CD4-positive, alpha-beta memory T cell (primary cell): ENCODE measurements around the gene C3orf18. TPM values are rescaled to one million over a fixed set of nuclear protein-coding genes. Genes with fewer than 3 reads are reported as not detected.

Source experiments
- CTCF ChIA-PET: fragments of 350-600 bp; sonication (Branson Sonifier 250); formaldehyde crosslinking; loops from one replicate; lab custom pipeline; 2021; ENCODE audit warnings: inconsistent platforms; ENCODE audit not compliant: partially characterized antibody; lab: Charles Lee
- POLR2A ChIA-PET: fragments of 350-600 bp; sonication (Branson Sonifier 250); formaldehyde crosslinking; loops from one replicate; lab custom pipeline; 2021; ENCODE audit not compliant: partially characterized antibody; lab: Charles Lee
- DNase-seq, 5 donors: peaks; one replicate each; pipeline versions ENCODE4 v3.0.0 to v3.0.0-alpha.2; 2020 to 2022; ENCODE audit warnings: mixed read lengths in 1 of 5
- H3K27ac ChIP-seq: one replicate; pipeline ENCODE4 v1.7.0; 2013; ENCODE audit warnings: low read depth, low read length
- H3K27me3 ChIP-seq: 2 replicates; pipeline ENCODE4 v1.7.0; 2013; ENCODE audit warnings: mild to moderate bottlenecking, low read length, moderate library complexity; ENCODE audit not compliant: insufficient read depth
- H3K36me3 ChIP-seq: 2 replicates; pipeline ENCODE4 v1.7.0; 2013; ENCODE audit warnings: mild to moderate bottlenecking, low read length, moderate library complexity; ENCODE audit not compliant: insufficient read depth
- H3K4me1 ChIP-seq: 2 replicates; pipeline ENCODE4 v1.7.0; 2013; ENCODE audit warnings: mild to moderate bottlenecking, low read length, moderate library complexity; ENCODE audit not compliant: insufficient read depth
- H3K4me3 ChIP-seq, 2 donors: one replicate each; pipeline ENCODE4 v1.7.0; 2013; ENCODE audit warnings: low read length in 2 of 2, mild to moderate bottlenecking in 1 of 2
- H3K9me3 ChIP-seq, 2 donors: one replicate each; pipeline ENCODE4 v1.7.0; 2013; ENCODE audit warnings: low read length in 2 of 2, control low read depth in 1 of 2; ENCODE audit not compliant: control insufficient read depth in 1 of 2
- H3K27ac Mint-ChIP-seq, 7 donors: one replicate each; pipeline ENCODE4 v1.8.0; 2020 to 2021; ENCODE audit warnings: mixed read lengths in 7 of 7, mild to moderate bottlenecking in 6 of 7, inconsistent platforms in 3 of 7, moderate library complexity in 3 of 7
- H3K27me3 Mint-ChIP-seq, 2 donors: one replicate each; pipeline ENCODE4 v1.8.0; 2020 to 2021; ENCODE audit warnings: mixed read lengths in 2 of 2
- H3K36me3 Mint-ChIP-seq, 2 donors: one replicate each; pipeline ENCODE4 v1.8.0; 2020 to 2021; ENCODE audit warnings: mixed read lengths in 2 of 2, inconsistent platforms in 1 of 2, mild to moderate bottlenecking in 1 of 2
- H3K4me1 Mint-ChIP-seq, 4 donors: one replicate each; pipeline ENCODE4 v1.8.0; 2020 to 2021; ENCODE audit warnings: mixed read lengths in 4 of 4, mild to moderate bottlenecking in 1 of 4
- H3K4me3 Mint-ChIP-seq, 8 donors: one replicate each; pipeline ENCODE4 v1.8.0; 2020 to 2021; ENCODE audit warnings: mixed read lengths in 8 of 8, mild to moderate bottlenecking in 7 of 8, moderate library complexity in 6 of 8, inconsistent platforms in 3 of 8
- H3K9me3 Mint-ChIP-seq, 8 donors: one replicate each; pipeline ENCODE4 v1.8.0; 2020 to 2021; ENCODE audit warnings: mixed read lengths in 8 of 8, mild to moderate bottlenecking in 5 of 8, inconsistent platforms in 3 of 8, moderate library complexity in 1 of 8
- intact Hi-C: fragments of 100-400 bp; cut with micrococcal nuclease; formaldehyde crosslinking; loops from one replicate; pipeline ENCODE4 v1.15.1; 2023
- polyA plus RNA-seq, 2 donors: library from polyadenylated mRNA; unstranded; fragments of 300-500 nt; fragmentation: Illumina TruSeq; gene quantifications; one replicate each; pipeline ENCODE4 v1.2.3, GENCODE V29; 2021
- total RNA-seq, 2 experiments: library from RNA; stranded (reverse); gene quantifications; one replicate each; pipeline ENCODE4 v1.2.3, GENCODE V29; 2021

The C3orf18 gene
- total and polyA plus RNA-seq, 4 experiments from 2014 or later, result 14.2 to 22.3 (median 15.3) TPM

GRCh38 chr3:50536471-50537180 is 30.9 kb downstream of the C3orf18 start:
- Mint-ChIP-seq H3K27ac (peak overlapping the region in 1 of 7 donors; percentile 41), H3K4me3 (no peak overlapping the region), H3K27me3 (peaks cover 5 to 10% of the 10 kb centered on the region in 2 donors), H3K36me3 (no peaks in the 10 kb centered on the region), H3K4me1 (no peaks in the 10 kb centered on the region), H3K9me3 (no peaks in the 10 kb centered on the region)
- intact Hi-C loops, result no loop called here
- H3K27ac ChIP-seq, result no peak overlapping the region
- DNase-seq, result no peak
- POLR2A ChIA-PET, result no interaction called here
- H3K36me3 ChIP-seq, result no peaks in the 10 kb centered on the region
- H3K4me3 ChIP-seq, result no peak overlapping the region
- H3K27me3 ChIP-seq, result no peaks in the 10 kb centered on the region
- H3K9me3 ChIP-seq, result no peaks in the 10 kb centered on the region
- CTCF ChIA-PET, result interaction anchor here (2.1 kb wide), 1 partner anchor 13 kb away, joined by 7 read pairs; no protein-coding TSS in a partner anchor
- H3K4me1 ChIP-seq, result no peaks in the 10 kb centered on the region

GRCh38 chr3:50534681-50535330 is 32.7 kb downstream of the C3orf18 start:
- Mint-ChIP-seq H3K36me3 (no peaks in the 10 kb centered on the region), H3K9me3 (no peaks in the 10 kb centered on the region), H3K4me1 (no peaks in the 10 kb centered on the region), H3K4me3 (no peak overlapping the region), H3K27ac (no peak overlapping the region), H3K27me3 (peaks cover 5 to 11% of the 10 kb centered on the region in 2 donors)
- no peaks in the 10 kb centered on the region for H3K4me1 ChIP-seq
- H3K27ac ChIP-seq, result no peak overlapping the region
- H3K9me3 ChIP-seq, result no peaks in the 10 kb centered on the region
- H3K36me3 ChIP-seq, result no peaks in the 10 kb centered on the region
- H3K4me3 ChIP-seq, result no peak overlapping the region
- no peaks in the 10 kb centered on the region for H3K27me3 ChIP-seq
- intact Hi-C loops, result no loop called here
- no peak for DNase-seq
- POLR2A ChIA-PET, result no interaction called here
- CTCF ChIA-PET, result interaction anchor here (1.1 to 1.6 kb wide), 2 partner anchors 16 to 341 kb away, joined by 3 to 6 read pairs; no protein-coding TSS in a partner anchor

DNA sequence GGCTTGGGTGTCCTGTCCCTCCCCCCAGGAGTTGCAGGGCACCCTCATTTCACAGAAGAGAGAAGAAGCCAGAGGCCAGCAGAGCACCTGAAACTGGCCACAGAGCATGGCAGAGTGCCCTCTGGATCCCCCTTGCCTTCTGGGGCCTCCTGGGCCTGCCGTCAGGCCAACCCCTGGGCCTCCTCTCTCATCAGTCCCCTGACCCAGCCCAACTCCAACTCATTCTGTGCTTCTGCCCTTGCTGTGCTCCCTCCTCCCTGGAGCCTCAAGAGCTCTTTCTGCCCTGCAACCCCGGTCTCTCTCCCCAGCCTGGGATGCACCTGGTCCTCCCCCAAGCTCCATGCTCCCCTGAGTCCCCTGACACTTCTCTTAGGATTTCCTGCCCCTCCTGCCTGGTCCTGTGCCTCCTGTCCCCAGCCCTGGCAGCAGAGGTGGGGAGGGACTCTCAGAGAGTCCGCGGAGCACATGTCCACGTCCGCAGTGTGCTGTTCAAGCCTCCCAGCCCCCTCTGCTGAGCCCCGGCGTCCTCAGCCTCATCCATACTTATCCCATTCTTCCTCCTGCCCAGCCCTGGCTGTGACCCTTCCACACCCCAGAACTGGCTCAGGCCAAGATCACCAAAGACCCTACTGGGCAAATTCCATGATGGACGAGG is 33.6 kb downstream of the C3orf18 start:
- Mint-ChIP-seq H3K9me3 (no peaks in the 10 kb centered on the region), H3K4me3 (no peak overlapping the region), H3K27ac (peak overlapping the region in 2 of 7 donors; percentile 46 to 72), H3K36me3 (no peaks in the 10 kb centered on the region), H3K27me3 (peaks cover 9 to 18% of the 10 kb centered on the region in 2 donors), H3K4me1 (no peaks in the 10 kb centered on the region)
- POLR2A ChIA-PET, result no interaction called here
- Histone ChIP-seq H3K4me1 (no peaks in the 10 kb centered on the region), H3K27me3 (no peaks in the 10 kb centered on the region), H3K27ac (no peak overlapping the region), H3K4me3 (no peak overlapping the region), H3K36me3 (no peaks in the 10 kb centered on the region), H3K9me3 (no peaks in the 10 kb centered on the region)
- intact Hi-C loops, result no loop called here
- CTCF ChIA-PET, result interaction anchor here (1.6 kb wide), 1 partner anchor 17 kb away, joined by 6 read pairs; no protein-coding TSS in a partner anchor
- no peak for DNase-seq

DNA sequence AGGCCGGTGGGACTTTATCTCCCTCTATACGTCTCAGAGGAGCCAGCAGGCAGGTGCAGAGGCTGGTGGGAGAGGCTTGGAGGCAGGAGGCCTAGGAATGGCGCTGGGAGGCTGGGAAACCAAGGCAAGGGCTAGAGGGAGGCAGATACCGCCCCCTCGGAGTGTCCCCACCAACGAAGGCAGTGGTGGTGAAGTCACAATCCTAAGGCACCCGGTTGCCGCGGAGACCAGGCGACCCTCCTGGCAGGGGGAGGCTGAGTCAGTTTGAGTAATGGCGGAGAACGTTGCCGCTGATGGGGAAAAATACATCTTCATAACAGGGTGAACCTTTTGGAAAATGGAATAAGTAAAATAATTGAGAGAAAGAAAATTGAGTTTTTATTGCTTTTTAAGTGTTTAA is 34.2 kb downstream of the C3orf18 start:
- intact Hi-C loops, result no loop called here
- H3K27me3 Mint-ChIP-seq, result peaks cover 10 to 21% of the 10 kb centered on the region in 2 donors
- H3K9me3 Mint-ChIP-seq, result no peaks in the 10 kb centered on the region
- no peak overlapping the region for H3K27ac ChIP-seq
- no peak overlapping the region for H3K27ac Mint-ChIP-seq
- no peaks in the 10 kb centered on the region for H3K4me1 ChIP-seq
- no peak overlapping the region for H3K4me3 ChIP-seq
- H3K27me3 ChIP-seq, result no peaks in the 10 kb centered on the region
- DNase-seq, result no peak
- H3K36me3 Mint-ChIP-seq, result no peaks in the 10 kb centered on the region
- CTCF ChIA-PET, result no interaction called here
- no peaks in the 10 kb centered on the region for H3K36me3 ChIP-seq
- H3K4me3 Mint-ChIP-seq, result no peak overlapping the region
- H3K9me3 ChIP-seq, result no peaks in the 10 kb centered on the region
- H3K4me1 Mint-ChIP-seq, result no peaks in the 10 kb centered on the region
- POLR2A ChIA-PET, result no interaction called here

DNA sequence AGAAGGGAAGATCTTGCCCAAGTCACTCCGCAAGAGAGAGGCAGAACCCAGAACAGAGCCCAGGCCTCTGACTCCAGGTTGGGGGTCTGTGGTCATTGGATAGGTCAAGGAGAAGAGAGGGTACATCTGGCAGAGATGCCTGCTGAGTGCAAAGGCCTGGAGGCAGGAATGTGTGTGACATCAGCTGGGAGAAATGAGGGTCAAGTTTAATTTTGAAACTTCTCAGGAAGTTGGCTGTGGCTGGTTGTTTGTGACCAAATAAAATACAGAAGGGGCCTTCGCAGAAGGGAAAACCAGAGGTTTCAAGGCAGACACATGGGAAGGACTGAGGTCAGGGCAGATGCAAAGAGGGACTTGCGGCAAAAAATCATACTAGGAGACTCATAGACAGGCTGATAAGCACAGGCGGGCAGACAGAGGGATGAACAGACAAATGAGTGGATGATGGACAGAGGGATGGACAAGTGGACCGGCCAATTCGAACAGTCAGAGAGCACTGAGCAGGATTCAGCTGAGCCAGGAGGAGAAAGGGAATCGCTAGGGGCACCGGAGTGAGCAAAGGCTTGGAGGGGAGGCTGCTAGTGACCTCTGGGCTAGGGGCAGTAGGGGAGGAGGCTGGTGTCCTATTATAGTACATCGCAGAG is 35.4 kb downstream of the C3orf18 start:
- Histone ChIP-seq H3K4me3 (no peak overlapping the region), H3K4me1 (no peaks in the 10 kb centered on the region), H3K27ac (no peak overlapping the region), H3K27me3 (no peaks in the 10 kb centered on the region), H3K36me3 (no peaks in the 10 kb centered on the region), H3K9me3 (no peaks in the 10 kb centered on the region)
- H3K4me1 Mint-ChIP-seq, result no peaks in the 10 kb centered on the region
- intact Hi-C loops, result no loop called here
- H3K36me3 Mint-ChIP-seq, result no peaks in the 10 kb centered on the region
- no peak overlapping the region for H3K27ac Mint-ChIP-seq
- peaks cover 7 to 26% of the 10 kb centered on the region in 2 donors for H3K27me3 Mint-ChIP-seq
- CTCF ChIA-PET, result no interaction called here
- no peak for DNase-seq
- no peak overlapping the region for H3K4me3 Mint-ChIP-seq
- no peaks in the 10 kb centered on the region for H3K9me3 Mint-ChIP-seq
- POLR2A ChIA-PET, result no interaction called here

DNA sequence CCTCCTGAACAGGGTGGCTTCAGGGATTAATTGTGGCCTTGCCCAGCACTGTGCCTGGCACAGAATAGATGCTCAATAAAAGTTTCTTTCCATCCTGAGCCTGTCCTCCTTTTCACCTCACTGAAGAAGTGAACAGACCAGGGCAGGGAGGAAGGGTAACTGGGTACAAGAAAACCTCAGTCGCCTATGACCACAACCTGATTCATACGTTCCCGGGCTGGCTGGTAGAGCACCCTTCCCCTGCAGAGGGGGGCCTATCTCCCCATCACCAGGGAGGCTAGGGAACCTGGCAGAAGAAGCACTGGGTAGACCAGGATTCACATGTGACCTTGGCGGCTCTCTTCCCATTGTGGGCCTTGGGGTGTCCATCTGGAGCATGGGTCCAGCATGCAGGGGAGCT is 36.3 kb downstream of the C3orf18 start:
- H3K27me3 ChIP-seq, result no peaks in the 10 kb centered on the region
- POLR2A ChIA-PET, result no interaction called here
- H3K27me3 Mint-ChIP-seq, result peaks cover 5 to 26% of the 10 kb centered on the region in 2 donors

More for the DNA sequence above, 36.3 kb downstream of the C3orf18 start:
- DNase-seq, result no peak
- no peak overlapping the region for H3K4me3 Mint-ChIP-seq
- Histone ChIP-seq H3K36me3 (no peaks in the 10 kb centered on the region), H3K27ac (no peak overlapping the region), H3K4me1 (no peaks in the 10 kb centered on the region), H3K9me3 (no peaks in the 10 kb centered on the region), H3K4me3 (no peak overlapping the region)
- intact Hi-C loops, result no loop called here
- H3K36me3 Mint-ChIP-seq, result no peaks in the 10 kb centered on the region
- H3K27ac Mint-ChIP-seq, result no peak overlapping the region
- no peaks in the 10 kb centered on the region for H3K9me3 Mint-ChIP-seq
- no peaks in the 10 kb centered on the region for H3K4me1 Mint-ChIP-seq
- CTCF ChIA-PET, result no interaction called here
